Activated T-helper 2 cell treated with anti-CD3 and anti-CD28 coated beads, Interferon-gamma antibody, Interleukin-2, Interleukin-4, amounts not matched to agents 10 μg/mL and 5 μg/mL and 100 μg/mL, durations not matched to agents 14 hours and 24 hours and 36 hours (primary cell): ENCODE data around the gene ATP6V1C2. TPM values are rescaled to one million over a fixed set of nuclear protein-coding genes. Genes with fewer than 3 reads are reported as not detected.

ENCODE experiments used
- DNase-seq: peaks from one replicate; pipeline ENCODE4 v3.0.0; 2021; ENCODE audit warnings: low spot score
- H3K27ac Mint-ChIP-seq: one replicate; pipeline ENCODE4 v1.8.0; 2021; ENCODE audit warnings: mixed read lengths
- H3K27me3 Mint-ChIP-seq: one replicate; pipeline ENCODE4 v1.8.0; 2021; ENCODE audit warnings: low read depth, mixed read lengths
- H3K36me3 Mint-ChIP-seq: one replicate; pipeline ENCODE4 v1.8.0; 2021; ENCODE audit warnings: low read depth, mixed read lengths
- H3K4me1 Mint-ChIP-seq: one replicate; pipeline ENCODE4 v1.8.0; 2021; ENCODE audit warnings: low read depth, mixed read lengths
- H3K4me3 Mint-ChIP-seq: one replicate; pipeline ENCODE4 v1.8.0; 2021; ENCODE audit warnings: low read depth, mild to moderate bottlenecking, moderate library complexity, mixed read lengths
- H3K9me3 Mint-ChIP-seq: one replicate; pipeline ENCODE4 v1.8.0; 2021; ENCODE audit warnings: mixed read lengths
- intact Hi-C: fragments of 100-400 bp; cut with micrococcal nuclease; formaldehyde crosslinking; loops from one replicate; pipeline ENCODE4 v1.15.1; 2023
- total RNA-seq: library from RNA; stranded (reverse); gene quantifications from 2 replicates; pipeline ENCODE4 v1.2.3, GENCODE V29; 2022

Gene ATP6V1C2
- total RNA-seq, 1 donor from 2014 or later: not detected

GRCh38 chr2:10786240-10786982 is 65.0 kb downstream of the ATP6V1C2 start:
- Mint-ChIP-seq H3K36me3 (peaks cover 92% of the 10 kb centered on the region), H3K4me3 (no peak overlapping the region), H3K27ac (no peak overlapping the region), H3K9me3 (no peaks in the 10 kb centered on the region), H3K27me3 (no peaks in the 10 kb centered on the region), H3K4me1 (peaks cover 3% of the 10 kb centered on the region)
- DNase-seq: no peak
- intact Hi-C loops: no loop called here

- Mint-ChIP-seq H3K27ac (no peak overlapping the region), H3K4me1 (peaks cover 3% of the 10 kb centered on the region), H3K27me3 (no peaks in the 10 kb centered on the region), H3K36me3 (peaks cover 95% of the 10 kb centered on the region), H3K4me3 (no peak overlapping the region), H3K9me3 (no peaks in the 10 kb centered on the region)
- intact Hi-C loops: no loop called here
- DNase-seq: no peak
Observed at GRCh38 chr2:10787176-10787968, 65.9 kb downstream of the ATP6V1C2 start.

- Mint-ChIP-seq H3K4me1 (peaks cover 3% of the 10 kb centered on the region), H3K27me3 (no peaks in the 10 kb centered on the region), H3K4me3 (no peak overlapping the region), H3K27ac (no peak overlapping the region), H3K36me3 (peaks cover 94% of the 10 kb centered on the region), H3K9me3 (no peaks in the 10 kb centered on the region)
- intact Hi-C loops: no loop called here
- DNase-seq: no peak
Observed at GRCh38 chr2:10788855-10789254, 67.4 kb downstream of the ATP6V1C2 start.

- Mint-ChIP-seq H3K27me3 (no peaks in the 10 kb centered on the region), H3K9me3 (no peaks in the 10 kb centered on the region), H3K36me3 (peaks cover 84% of the 10 kb centered on the region), H3K4me1 (peaks cover 3% of the 10 kb centered on the region), H3K4me3 (no peak overlapping the region), H3K27ac (no peak overlapping the region)
- intact Hi-C loops: no loop called here
- no peak for DNase-seq
Observed at GRCh38 chr2:10790228-10790973, 69.0 kb downstream of the ATP6V1C2 start.

- H3K4me1 Mint-ChIP-seq: peaks cover 6% of the 10 kb centered on the region
- no peak overlapping the region for H3K4me3 Mint-ChIP-seq
- no peaks in the 10 kb centered on the region for H3K27me3 Mint-ChIP-seq
- intact Hi-C loops: no loop called here
- H3K27ac Mint-ChIP-seq: no peak overlapping the region
- no peak for DNase-seq
- H3K9me3 Mint-ChIP-seq: no peaks in the 10 kb centered on the region
- H3K36me3 Mint-ChIP-seq: peaks cover 85% of the 10 kb centered on the region
Observed at GRCh38 chr2:10792001-10792634, 70.7 kb downstream of the ATP6V1C2 start.

GRCh38 chr2:10792660-10793400 is 71.4 kb downstream of the ATP6V1C2 start:
- H3K27ac Mint-ChIP-seq: peak overlapping the region; percentile 46
- peaks cover 6% of the 10 kb centered on the region for H3K4me1 Mint-ChIP-seq
- intact Hi-C loops: no loop called here
- H3K9me3 Mint-ChIP-seq: no peaks in the 10 kb centered on the region
- no peak overlapping the region for H3K4me3 Mint-ChIP-seq
- no peaks in the 10 kb centered on the region for H3K27me3 Mint-ChIP-seq
- H3K36me3 Mint-ChIP-seq: peaks cover 85% of the 10 kb centered on the region
- no peak for DNase-seq

- intact Hi-C loops: no loop called here
- Mint-ChIP-seq H3K27me3 (no peaks in the 10 kb centered on the region), H3K4me1 (peaks cover 7% of the 10 kb centered on the region), H3K4me3 (no peak overlapping the region), H3K36me3 (peaks cover 80% of the 10 kb centered on the region), H3K9me3 (no peaks in the 10 kb centered on the region), H3K27ac (no peak overlapping the region)
- DNase-seq: no peak
Observed at GRCh38 chr2:10793816-10794215, 72.4 kb downstream of the ATP6V1C2 start.

- H3K27me3 Mint-ChIP-seq: no peaks in the 10 kb centered on the region
- intact Hi-C loops: no loop called here
- no peak overlapping the region for H3K4me3 Mint-ChIP-seq
- DNase-seq: no peak
- H3K4me1 Mint-ChIP-seq: peaks cover 8% of the 10 kb centered on the region
- peaks cover 78% of the 10 kb centered on the region for H3K36me3 Mint-ChIP-seq
- no peaks in the 10 kb centered on the region for H3K9me3 Mint-ChIP-seq
- H3K27ac Mint-ChIP-seq: no peak overlapping the region
Observed at GRCh38 chr2:10794876-10795275, 73.4 kb downstream of the ATP6V1C2 start.

- Mint-ChIP-seq H3K27ac (no peak overlapping the region), H3K4me1 (peaks cover 4% of the 10 kb centered on the region), H3K36me3 (peaks cover 78% of the 10 kb centered on the region), H3K9me3 (no peaks in the 10 kb centered on the region), H3K4me3 (no peak overlapping the region), H3K27me3 (no peaks in the 10 kb centered on the region)
- DNase-seq: no peak
- intact Hi-C loops: no loop called here
Observed at GRCh38 chr2:10795508-10796046, 74.1 kb downstream of the ATP6V1C2 start.

GRCh38 chr2:10796703-10797102 is 75.3 kb downstream of the ATP6V1C2 start:
- Mint-ChIP-seq H3K36me3 (peaks cover 78% of the 10 kb centered on the region), H3K27ac (no peak overlapping the region), H3K4me1 (peaks cover 4% of the 10 kb centered on the region), H3K27me3 (no peaks in the 10 kb centered on the region), H3K4me3 (no peak overlapping the region), H3K9me3 (no peaks in the 10 kb centered on the region)
- DNase-seq: no peak
- intact Hi-C loops: no loop called here

- Mint-ChIP-seq H3K4me3 (no peak overlapping the region), H3K27me3 (no peaks in the 10 kb centered on the region), H3K4me1 (peaks cover 8% of the 10 kb centered on the region), H3K27ac (peak overlapping the region; percentile 68), H3K36me3 (peaks cover 74% of the 10 kb centered on the region), H3K9me3 (no peaks in the 10 kb centered on the region)
- no peak for DNase-seq
- intact Hi-C loops: no loop called here
Observed at GRCh38 chr2:10798783-10799182, 77.4 kb downstream of the ATP6V1C2 start.

- Mint-ChIP-seq H3K9me3 (no peaks in the 10 kb centered on the region), H3K27ac (no peak overlapping the region), H3K4me1 (peaks cover 8% of the 10 kb centered on the region), H3K27me3 (no peaks in the 10 kb centered on the region), H3K36me3 (peaks cover 73% of the 10 kb centered on the region), H3K4me3 (no peak overlapping the region)
- intact Hi-C loops: no loop called here
- no peak for DNase-seq
Observed at GRCh38 chr2:10800163-10800562, 78.7 kb downstream of the ATP6V1C2 start.
